HT1080 (cell line): Measurements from ENCODE around the gene SERINC1. TPM values are rescaled to one million over a fixed set of nuclear protein-coding genes. Genes with fewer than 3 reads are reported as not detected.
A peak's percentile ranks its signal among the peaks of the same experiment; 100 is the strongest.

Source experiments
- DNase-seq: peaks from one replicate; pipeline ENCODE4 v3.0.0-alpha.2; 2015; ENCODE audit warnings: low read depth
- total RNA-seq: library from RNA; depleted of rRNA; stranded (reverse); fragments of >200 nt; shearing (Covaris generic); gene quantifications from 2 replicates; pipeline ENCODE4 v1.2.3, GENCODE V29; 2014

The SERINC1 gene
- total RNA-seq, 1 experiment from 2014 or later, result 78.5 TPM

DNA sequence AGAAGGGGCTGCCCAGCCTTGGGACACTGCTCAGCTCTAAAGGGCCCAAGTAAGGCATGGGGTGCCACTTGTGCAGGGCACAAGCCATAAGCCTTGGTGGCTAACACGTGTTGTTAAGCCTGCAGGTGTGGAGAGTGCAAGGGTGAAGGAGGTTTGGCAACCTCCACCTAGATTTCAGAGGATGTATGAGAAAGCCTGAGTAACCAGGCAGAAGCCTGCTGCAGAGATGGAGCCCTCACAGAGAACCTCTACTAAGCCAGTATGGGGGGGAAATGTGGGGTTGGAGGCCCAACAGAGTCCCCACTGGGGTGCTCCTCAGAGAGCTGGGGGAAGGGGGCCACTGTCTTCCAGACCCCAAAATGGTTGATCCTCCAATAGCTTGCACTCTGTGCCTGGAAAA lies 32.6 kb downstream of the SERINC1 start:
- DNase-seq, result no peak

DNA sequence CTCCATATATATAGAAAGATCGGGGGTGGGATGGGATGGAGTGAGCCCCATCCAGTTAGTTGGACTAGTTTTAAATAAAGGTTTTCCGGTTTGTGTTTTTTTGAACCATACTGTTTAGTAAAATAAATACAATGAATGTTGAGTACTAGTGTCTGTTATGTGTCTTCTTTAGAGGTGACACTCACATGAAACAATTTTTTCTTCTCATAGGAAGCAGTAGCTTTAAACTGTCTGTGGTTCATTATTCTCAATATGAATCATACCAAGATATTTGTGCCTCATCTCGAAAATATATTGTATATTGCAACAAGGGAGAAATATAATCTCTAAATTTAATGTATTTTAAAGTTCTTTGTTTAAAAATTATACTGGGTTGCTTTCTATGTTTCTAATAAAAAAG lies 38.8 kb downstream of the SERINC1 start:
- no peak for DNase-seq

DNA sequence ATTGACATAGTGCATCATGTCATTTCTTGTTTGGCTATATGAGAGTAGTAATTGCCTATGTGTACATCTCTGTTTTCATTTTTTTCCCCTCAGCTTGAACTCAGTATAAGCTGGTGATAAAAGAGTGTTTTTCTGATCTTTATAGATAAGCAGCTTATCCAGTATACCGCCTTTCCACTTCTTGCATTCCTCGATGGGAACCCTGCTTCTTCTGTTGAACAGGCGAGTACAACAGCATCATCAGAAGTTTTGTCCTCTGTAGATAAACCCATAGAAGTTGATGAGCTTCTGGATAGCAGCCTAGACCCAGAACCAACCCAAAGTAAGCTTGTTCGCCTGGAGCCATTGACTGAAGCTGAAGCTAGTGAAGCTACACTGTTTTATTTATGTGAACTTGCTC lies 39.8 kb downstream of the SERINC1 start:
- no peak for DNase-seq

DNA sequence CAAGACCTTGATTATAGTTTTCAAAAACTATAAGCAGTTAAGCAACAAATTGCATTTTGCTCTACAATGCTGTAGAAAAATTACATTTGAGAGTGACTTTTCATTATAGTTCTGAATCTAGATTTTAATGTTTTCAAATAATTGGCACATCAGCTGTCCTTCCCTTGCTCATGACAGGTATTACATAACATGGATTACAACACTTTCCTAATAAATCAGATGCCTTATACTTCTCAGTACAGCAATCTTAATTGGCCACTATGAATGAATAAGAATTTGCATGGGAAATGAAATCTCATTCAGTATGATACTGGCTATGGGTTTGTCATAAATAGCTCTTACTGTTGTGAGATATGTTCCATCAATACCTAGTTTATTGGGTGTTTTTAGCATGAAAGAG lies 42.3 kb downstream of the SERINC1 start:
- DNase-seq, result no peak

DNA sequence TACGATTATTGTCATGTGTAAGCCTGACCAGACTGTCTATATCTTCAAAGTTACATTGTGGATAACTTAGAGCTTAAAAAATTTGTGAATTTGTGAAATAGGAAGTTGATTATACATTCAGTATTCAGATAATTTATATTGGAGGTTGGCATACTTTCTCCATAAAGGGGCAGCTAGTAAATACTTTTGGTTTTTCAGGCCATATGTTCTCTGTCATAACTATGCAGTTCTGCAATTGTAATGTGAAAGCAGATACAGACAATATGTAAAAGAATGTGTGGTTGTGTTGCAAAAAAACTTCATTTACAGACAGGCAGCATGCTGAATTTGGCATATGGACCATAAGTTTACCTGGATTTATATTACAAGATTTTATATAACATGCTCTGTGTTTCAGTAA lies 42.8 kb downstream of the SERINC1 start:
- DNase-seq, result no peak

DNA sequence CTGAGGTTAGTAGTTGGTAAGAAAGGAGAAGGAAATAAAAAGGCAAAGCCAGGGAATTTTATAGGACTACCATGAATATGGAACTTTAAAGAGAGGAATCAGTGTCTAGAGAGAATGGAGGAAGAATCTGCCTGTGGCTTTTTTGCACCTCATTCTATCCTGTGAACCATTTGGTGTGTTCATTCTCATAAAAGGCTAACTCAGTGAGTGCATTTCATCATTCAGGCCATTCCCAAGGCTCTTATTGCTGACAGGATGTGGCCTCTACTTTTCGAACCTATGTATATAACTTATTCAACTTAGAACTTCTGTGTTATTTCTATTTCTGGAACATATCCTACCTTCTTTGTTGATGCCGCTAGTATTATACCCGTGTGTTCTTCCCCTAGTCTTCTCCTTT lies 45.0 kb downstream of the SERINC1 start:
- DNase-seq, result no peak

DNA sequence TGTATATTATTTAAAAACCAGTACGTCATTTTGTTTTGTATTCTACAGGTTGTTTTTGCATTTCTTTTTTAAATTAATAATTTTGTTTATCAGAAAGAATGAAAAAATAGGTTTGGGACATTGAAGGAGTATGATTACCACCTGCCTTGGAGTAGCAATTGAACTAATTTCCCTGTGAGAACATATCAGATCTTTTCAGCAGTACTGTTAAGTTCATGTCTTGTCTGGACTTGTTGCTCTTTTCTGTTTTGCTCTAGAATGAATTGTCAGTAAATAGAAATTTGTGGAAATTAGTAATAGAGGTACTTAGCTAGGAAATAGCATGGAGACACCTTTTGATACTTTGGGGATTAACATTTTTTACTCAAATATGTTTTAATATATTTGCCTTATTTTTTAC lies 47.9 kb downstream of the SERINC1 start:
- DNase-seq, result no peak

DNA sequence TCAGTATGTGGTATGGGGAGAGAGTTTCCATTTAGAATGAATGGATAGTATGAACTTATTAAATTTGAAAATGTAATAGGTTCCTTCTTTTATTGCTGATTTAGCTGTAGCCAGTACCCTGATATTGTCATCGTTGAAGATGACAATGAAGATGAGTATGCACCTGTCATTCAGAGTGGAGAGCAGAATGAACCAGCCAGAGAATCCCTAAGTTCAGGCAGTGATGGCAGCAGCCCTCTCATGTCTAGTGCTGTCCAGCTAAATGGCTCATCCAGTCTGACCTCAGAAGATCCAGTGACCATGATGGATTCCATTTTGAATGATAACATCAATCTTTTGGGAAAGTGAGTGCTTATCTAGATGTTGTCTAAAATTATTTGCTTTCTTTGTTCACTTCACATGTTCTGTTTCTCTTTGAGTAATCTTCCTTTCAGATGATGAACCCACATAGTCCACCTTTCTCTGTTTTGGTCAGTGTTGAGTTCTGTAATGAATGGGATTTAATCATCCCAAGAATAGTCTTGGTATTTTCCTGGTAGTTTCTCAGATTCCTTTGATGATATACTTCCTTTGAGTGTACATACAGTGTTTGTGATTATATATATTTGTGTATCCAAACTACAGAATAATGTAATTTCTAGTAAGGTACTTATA lies 48.9 kb downstream of the SERINC1 start:
- DNase-seq, result no peak

DNA sequence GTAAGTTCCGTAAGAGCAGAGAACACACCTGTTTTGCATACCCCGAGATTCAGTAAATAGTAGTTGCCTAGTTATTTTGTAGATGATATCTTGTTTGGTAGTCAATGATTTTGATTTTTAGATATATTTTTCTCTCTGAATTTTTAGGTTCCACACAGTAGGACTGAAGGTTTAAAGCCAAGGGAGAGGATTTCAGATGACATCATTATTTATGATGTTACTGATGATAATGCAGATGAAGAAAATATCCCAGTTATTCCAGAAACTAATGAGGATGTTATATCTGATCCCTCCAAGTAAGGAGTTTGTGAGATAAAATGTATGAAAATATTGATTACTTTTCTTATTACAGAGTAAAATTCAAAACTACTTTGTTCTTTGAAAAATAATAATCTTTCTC lies 49.6 kb downstream of the SERINC1 start:
- no peak for DNase-seq

DNA sequence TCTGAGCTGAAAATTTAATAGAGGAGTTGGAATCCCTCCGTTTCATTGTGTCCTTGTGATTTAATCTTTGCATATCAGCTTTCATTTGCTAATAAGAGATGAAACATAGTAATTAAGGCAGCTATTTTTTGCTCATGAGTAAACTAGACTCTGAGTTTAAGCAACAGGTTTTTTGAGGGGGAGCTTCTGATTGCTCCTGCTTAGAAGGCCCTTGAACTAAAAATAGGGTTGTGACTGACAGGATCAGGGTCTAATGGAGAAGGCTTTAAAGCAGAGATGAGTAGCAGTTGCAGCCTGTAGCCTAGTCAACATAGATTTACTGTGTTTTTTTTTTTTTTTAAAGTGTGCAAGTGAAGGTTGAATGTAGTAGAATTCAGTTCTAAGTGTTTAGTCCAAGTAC lies 54.8 kb downstream of the SERINC1 start:
- DNase-seq, result no peak

DNA sequence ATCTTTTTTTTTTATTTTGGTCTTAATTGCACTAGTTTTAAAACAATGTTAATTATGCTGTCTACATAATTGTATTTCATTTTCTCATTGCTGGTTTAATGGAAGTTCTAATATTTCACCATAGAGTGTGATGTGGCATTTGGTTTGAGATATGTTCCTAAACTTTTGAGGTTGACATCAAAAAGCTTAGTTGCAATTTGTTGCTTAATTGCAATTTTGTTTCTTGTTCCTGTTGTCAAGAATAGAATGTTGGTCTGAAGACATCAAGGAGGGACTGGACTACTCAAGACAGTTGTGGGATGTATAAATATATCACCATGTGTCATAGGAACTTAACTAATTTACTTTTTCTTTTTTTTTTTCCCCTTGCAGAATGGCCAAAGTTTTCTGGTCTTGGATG lies 59.6 kb downstream of the SERINC1 start:
- no peak for DNase-seq

DNA sequence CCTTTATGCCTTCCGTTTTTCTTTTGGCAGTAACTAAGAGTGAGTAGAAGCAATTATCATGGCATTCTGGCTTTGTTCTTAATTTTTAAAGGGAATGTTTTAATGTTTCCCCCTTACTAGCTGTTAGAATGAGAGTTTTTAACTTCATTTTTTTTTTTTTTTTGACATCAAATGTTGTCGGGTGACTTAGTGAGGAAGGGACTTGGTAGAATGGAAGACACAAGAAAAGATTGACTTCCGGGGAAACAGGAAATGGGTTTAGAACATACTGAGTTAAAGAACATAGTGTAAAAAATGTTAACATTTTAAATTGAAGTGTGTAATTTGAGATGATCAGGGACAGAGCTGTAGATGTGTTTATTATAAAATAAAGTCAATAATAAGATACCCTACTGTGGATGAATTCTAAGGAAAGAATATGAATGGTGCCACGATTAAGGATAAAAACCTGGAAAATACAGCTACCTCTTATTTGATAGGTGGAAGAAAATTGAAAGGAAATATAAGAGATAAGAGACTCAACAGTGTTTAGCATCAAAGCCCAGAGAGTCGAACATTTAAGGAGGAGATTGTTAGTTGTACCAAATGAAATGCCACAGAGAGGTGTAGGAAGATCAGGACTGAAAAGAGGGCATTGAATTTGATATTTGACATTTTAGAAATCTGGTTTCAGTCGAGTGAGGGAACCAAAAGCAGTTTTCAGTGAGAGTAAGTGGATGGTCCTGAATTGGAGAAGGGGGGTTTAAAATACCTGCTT lies 62.7 kb downstream of the SERINC1 start:
- DNase-seq, result no peak

DNA sequence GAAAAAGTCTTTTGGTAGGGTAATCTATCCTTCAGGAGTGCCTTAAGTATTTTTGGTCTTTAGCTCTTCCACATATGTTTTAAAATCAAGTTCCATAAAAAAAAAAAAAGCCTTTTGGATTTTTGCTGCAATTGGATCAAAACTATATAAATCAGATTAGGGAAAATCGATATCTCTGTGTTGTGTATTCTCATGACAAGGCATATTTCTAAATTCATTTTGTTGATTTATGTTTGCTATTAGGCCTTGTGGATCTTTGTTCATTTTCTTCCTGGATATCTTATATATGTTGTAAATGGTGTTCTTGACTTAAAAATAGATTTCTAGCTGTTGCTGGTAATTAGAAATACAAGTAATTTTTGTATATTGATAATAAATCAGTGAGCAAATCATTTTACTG lies 63.4 kb downstream of the SERINC1 start:
- no peak for DNase-seq

DNA sequence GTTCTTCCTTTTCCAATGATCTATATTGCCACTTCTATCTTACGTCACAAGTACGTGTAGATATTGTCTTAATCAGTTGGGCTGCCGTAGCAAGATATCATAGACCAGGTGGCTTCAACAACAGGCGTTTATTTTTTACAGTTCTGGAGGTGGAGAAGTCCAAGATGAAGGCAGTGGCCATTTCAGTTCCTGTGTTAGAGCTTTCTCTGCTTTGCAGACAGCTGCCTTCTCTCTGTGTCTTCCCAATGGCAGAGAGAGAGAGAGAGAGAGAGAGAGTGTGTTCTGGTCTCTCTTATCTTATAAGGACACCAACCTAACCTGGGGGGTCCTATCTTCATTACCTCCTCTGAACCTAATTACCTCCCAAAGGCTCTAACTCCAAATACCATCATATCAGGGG lies 63.9 kb downstream of the SERINC1 start:
- no peak for DNase-seq

DNA sequence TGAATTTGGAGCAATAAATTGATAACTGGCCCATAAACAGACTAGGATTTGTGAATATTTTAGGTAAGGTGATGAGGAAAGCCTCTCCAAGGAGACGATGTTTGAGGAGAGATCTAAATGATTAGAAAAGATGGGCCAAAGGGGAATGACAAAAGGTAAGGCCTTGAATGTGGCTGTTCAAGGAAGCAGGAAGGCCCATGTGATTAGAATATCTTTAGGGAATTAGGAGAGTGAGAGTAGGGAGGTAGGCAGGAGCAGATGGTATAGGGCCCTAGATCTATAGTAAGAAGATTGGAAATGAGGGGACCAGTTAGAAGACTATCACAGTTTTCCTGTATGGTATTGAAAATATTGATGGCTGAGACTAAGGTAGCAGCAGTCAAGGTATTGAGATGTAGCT lies 65.4 kb downstream of the SERINC1 start:
- no peak for DNase-seq

DNA sequence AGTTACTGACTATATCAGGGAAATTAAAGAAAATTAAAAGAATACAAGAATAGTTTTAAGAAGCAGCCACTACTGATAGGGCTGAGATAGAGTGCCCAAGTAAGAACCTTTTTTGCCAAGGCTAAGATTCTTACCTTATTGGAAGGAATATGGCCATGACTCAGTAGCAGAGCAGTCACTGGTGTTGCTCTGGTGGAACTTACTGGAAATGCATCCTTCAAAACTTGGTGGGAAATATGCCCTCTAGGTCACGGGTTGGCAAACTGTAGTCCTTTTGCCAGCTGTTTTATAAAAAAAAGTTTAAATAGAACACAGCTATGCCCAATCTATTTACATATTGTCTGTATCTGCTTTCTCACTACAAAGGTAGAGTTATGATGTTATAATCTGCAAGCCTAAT lies 66.2 kb downstream of the SERINC1 start:
- peak; percentile 10 for DNase-seq

DNA sequence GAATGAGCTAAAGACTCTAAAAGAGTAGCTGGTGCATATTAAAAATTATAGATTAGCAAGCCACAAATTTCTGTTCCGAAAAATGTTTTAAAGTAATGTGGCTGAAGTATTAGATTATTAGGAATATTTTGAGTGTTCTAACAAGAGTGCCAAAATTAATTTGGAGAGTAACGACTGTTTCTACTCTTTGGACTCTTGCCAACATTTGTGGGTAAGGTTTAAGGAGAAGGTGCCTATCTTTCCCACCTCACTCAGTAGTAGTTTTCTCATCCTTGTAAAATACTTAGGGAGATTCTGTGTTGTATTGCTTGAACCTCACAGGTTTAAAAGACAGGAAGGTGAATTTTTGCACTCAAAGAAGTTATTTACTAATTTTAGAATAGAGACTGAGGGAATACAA lies 67.2 kb downstream of the SERINC1 start:
- no peak for DNase-seq

DNA sequence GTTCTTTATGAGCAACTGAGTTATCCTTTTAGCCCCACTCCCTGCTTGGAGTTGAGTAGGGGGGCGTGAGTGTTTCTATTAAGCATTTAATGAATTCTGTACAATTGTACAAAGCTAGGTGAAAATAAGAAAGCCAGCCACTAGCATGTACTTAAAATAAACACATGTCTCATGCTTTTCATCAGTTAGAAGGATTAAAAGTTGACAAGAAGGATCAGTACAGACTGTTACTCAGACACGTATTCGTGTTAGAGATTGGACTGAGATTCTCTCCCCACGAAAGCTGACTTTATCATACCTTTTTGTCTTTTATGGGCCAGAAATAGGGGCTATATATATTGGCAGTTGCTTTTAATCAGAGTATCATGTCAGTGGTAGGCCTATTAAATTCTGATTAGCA lies 70.5 kb downstream of the SERINC1 start:
- DNase-seq, result no peak

DNA sequence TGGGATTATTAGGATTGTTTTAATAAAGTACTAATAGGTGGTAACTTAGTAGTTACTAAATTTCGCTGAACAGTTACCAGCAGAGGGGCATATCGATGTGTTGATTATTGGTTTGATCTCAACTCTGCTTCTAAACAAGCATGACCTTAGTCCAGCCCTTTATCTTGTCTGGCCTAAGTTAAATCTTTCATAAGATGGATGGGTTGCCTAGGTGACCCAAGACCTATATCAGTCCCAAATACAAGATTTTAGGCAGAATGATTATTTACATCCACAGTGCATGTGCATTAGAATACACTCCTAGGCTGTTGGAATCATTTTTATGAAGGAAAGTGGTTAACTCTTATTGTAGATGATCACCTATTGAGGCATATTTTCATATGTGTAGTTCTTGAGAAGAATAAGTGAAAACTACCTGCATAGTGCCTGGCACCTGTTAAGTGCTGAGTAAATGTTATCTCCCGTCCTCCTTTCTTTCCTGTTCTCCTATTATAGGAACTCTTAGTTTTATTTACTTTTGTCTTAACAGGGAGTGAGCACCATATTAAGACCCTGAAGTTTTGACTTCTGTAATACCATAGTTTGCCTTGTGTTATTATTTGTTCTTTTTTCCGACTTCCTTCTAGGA lies 71.0 kb downstream of the SERINC1 start:
- DNase-seq, result peak; percentile 1

DNA sequence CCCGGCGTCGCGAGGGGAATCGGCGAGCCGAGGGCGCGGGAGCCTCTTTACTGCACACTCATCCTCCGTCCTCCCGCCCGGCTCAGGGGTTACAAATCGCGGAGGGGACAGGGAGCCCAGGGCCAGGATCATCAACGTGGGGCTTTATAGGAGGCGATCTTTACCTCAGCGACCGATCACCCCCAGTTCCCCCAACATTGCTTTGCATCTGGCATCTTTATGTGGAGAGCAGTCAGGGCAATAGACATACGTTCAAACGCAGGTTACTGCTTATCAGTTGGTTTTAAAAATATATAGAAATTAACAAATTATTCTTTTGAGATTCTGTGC lies 71.5 kb downstream of the SERINC1 start:
- peak; percentile 4 for DNase-seq

DNA sequence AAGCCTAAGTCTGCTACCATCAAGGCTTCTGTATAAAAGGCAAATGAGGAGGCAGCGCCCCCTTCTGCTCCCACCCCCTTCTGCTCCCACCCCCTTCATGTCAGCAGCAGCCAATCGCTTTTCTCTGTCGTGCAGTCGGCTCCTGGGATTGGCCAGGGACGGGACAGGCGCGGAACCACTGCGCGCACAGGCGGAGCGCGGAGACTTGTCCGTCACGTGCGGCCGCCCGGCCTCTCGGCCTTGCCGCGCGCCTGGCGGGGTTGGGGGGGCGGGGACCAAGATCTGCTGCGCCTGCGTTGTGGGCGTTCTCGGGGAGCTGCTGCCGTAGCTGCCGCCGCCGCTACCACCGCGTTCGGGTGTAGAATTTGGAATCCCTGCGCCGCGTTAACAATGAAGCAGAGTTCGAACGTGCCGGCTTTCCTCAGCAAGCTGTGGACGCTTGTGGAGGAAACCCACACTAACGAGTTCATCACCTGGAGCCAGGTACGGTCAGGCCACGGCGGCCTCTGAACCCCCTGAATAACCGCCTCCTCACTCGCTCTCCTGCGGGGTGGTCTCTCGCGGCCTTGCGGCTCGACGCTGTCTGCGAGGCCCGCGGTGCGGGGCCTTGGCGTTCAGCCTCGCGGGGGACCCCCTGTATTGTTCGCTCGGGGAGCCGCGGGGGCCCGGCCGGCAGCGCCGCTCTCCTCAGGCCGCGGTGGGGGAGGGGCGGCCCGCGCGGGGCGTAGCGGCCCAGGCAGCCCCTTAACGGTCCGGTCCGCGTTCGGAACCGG lies 72.1 kb downstream of the SERINC1 start, which contains the start of gene HSF2:
HSF2 (plus strand) TSS at position 305 of the 773 bp plus-strand sequence; CDS start at position 391, 86 bp downstream.
- peak; percentile 96 for DNase-seq

DNA sequence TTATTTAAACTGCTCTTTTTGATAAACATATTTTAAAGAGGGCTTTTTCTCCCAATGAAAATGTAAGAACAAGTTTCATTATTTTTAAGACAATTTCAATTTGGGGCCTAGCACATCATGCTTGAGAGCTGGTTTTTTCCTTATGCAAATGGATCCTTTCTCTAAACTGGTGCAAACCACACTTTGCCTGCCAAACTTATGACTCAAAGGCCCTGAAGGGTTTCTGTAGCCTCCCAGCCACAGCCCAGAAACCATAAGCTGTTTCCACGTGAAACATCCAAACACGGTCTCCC lies 72.6 kb downstream of the SERINC1 start:
- DNase-seq, result no peak
